HEK293 (cell line): ENCODE data around the gene STK39.

ENCODE experiments used
- HOXD13 ChIP-seq: sonication (generic); formaldehyde crosslinking; IDR thresholded peaks from 2 replicates; pipeline ENCODE4 v1.8.0; 2022; ENCODE audit warnings: missing genetic modification reagents, borderline replicate concordance
- IKZF3 ChIP-seq: fragments of 450-650 bp; IDR thresholded peaks from 2 replicates; pipeline ENCODE4 v1.5.0; 2018; ENCODE audit warnings: missing biosample characterization, mild to moderate bottlenecking, missing genetic modification characterization, moderate library complexity
- KLF10 ChIP-seq: fragments of 450-650 bp; IDR thresholded peaks from 2 replicates; pipeline ENCODE4 v1.5.1; 2018; ENCODE audit warnings: missing biosample characterization, mild to moderate bottlenecking, missing genetic modification characterization
- RBAK ChIP-seq: fragments of 450-650 bp; formaldehyde crosslinking; IDR thresholded peaks from 2 replicates; pipeline ENCODE4 v1.5.1; 2016; ENCODE audit warnings: missing biosample characterization, missing genetic modification characterization
- SETDB1 ChIP-seq: IDR thresholded peaks from one replicate; pipeline ENCODE4 v1.6.1; 2017; ENCODE audit warnings: mild to moderate bottlenecking, low read length, moderate library complexity, mixed read lengths; ENCODE audit not compliant: insufficient read length
- ZBTB1 ChIP-seq: fragments of 450-650 bp; formaldehyde crosslinking; IDR thresholded peaks from 2 replicates; pipeline ENCODE4 v1.5.1; 2016; ENCODE audit warnings: missing biosample characterization, missing genetic modification characterization
- ZBTB7A ChIP-seq: fragments of 450-650 bp; formaldehyde crosslinking; IDR thresholded peaks from 2 replicates; pipeline ENCODE4 v1.5.1; 2016; ENCODE audit warnings: low read depth, missing biosample characterization, missing genetic modification characterization
- TF ChIP-seq, protein P1 (sequence below): fragments of 450-650 bp; formaldehyde crosslinking; IDR thresholded peaks from 2 replicates; pipeline ENCODE4 v1.5.1; 2016; ENCODE audit warnings: missing biosample characterization, missing genetic modification characterization
- TF ChIP-seq, protein P2 (sequence below): fragments of 450-650 bp; formaldehyde crosslinking; IDR thresholded peaks from 2 replicates; pipeline ENCODE4 v1.5.1; 2016; ENCODE audit warnings: missing biosample characterization, missing genetic modification characterization
- TF ChIP-seq, protein P3 (sequence below): IDR thresholded peaks from 2 replicates; pipeline ENCODE4 v1.6.1; 2011; ENCODE audit warnings: mild to moderate bottlenecking, low read depth, low read length, borderline replicate concordance

GRCh38 chr2:168079236-168079635 is 168.2 kb downstream of the STK39 start:
- TF ChIP-seq RBAK (tag by site-specific recombination) (no peak), HOXD13 (no peak), KLF10 (no peak), ZBTB7A (tag by site-specific recombination) (no peak), ZBTB1 (tag by site-specific recombination) (no peak), SETDB1 (no peak), IKZF3 (tag by site-specific recombination) (no peak)
- TF ChIP-seq, protein P1, sequence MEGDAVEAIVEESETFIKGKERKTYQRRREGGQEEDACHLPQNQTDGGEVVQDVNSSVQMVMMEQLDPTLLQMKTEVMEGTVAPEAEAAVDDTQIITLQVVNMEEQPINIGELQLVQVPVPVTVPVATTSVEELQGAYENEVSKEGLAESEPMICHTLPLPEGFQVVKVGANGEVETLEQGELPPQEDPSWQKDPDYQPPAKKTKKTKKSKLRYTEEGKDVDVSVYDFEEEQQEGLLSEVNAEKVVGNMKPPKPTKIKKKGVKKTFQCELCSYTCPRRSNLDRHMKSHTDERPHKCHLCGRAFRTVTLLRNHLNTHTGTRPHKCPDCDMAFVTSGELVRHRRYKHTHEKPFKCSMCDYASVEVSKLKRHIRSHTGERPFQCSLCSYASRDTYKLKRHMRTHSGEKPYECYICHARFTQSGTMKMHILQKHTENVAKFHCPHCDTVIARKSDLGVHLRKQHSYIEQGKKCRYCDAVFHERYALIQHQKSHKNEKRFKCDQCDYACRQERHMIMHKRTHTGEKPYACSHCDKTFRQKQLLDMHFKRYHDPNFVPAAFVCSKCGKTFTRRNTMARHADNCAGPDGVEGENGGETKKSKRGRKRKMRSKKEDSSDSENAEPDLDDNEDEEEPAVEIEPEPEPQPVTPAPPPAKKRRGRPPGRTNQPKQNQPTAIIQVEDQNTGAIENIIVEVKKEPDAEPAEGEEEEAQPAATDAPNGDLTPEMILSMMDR (tag by site-specific recombination): no peak
- TF ChIP-seq, protein P2, sequence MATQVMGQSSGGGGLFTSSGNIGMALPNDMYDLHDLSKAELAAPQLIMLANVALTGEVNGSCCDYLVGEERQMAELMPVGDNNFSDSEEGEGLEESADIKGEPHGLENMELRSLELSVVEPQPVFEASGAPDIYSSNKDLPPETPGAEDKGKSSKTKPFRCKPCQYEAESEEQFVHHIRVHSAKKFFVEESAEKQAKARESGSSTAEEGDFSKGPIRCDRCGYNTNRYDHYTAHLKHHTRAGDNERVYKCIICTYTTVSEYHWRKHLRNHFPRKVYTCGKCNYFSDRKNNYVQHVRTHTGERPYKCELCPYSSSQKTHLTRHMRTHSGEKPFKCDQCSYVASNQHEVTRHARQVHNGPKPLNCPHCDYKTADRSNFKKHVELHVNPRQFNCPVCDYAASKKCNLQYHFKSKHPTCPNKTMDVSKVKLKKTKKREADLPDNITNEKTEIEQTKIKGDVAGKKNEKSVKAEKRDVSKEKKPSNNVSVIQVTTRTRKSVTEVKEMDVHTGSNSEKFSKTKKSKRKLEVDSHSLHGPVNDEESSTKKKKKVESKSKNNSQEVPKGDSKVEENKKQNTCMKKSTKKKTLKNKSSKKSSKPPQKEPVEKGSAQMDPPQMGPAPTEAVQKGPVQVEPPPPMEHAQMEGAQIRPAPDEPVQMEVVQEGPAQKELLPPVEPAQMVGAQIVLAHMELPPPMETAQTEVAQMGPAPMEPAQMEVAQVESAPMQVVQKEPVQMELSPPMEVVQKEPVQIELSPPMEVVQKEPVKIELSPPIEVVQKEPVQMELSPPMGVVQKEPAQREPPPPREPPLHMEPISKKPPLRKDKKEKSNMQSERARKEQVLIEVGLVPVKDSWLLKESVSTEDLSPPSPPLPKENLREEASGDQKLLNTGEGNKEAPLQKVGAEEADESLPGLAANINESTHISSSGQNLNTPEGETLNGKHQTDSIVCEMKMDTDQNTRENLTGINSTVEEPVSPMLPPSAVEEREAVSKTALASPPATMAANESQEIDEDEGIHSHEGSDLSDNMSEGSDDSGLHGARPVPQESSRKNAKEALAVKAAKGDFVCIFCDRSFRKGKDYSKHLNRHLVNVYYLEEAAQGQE (tag by site-specific recombination): no peak
- TF ChIP-seq, protein P3, sequence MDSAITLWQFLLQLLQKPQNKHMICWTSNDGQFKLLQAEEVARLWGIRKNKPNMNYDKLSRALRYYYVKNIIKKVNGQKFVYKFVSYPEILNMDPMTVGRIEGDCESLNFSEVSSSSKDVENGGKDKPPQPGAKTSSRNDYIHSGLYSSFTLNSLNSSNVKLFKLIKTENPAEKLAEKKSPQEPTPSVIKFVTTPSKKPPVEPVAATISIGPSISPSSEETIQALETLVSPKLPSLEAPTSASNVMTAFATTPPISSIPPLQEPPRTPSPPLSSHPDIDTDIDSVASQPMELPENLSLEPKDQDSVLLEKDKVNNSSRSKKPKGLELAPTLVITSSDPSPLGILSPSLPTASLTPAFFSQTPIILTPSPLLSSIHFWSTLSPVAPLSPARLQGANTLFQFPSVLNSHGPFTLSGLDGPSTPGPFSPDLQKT: no peak
